ENCODE data around the gene GET4. TPM values are rescaled to one million over a fixed set of nuclear protein-coding genes. Genes with fewer than 3 reads are reported as not detected.

GET4 gene
- total RNA-seq, 1 donor from 2014 or later, result 17.2 TPM

GRCh38 chr7:886626-887487 is 10.5 kb downstream of the GET4 start:
- no peak for DNase-seq (ENCODE audit: low spot score)

GRCh38 chr7:887488-887820 is 11.1 kb downstream of the GET4 start:
- DNase-seq (ENCODE audit: low spot score), result no peak
- no peaks in the 10 kb centered on the region for H3K36me3 ChIP-seq
- no peak overlapping the region for H3K27ac Mint-ChIP-seq
- no peaks in the 10 kb centered on the region for H3F3A ChIP-seq (ENCODE audit: low read depth)
- no peak overlapping the region for H3K4me3 ChIP-seq
- no peaks in the 10 kb centered on the region for H3K9me3 ChIP-seq (ENCODE audit: low read depth)
- H3K4me1 ChIP-seq, result no peaks in the 10 kb centered on the region
- peaks cover 64% of the 10 kb centered on the region for H3K79me2 ChIP-seq (ENCODE audit: low read depth)
- peaks cover 2% of the 10 kb centered on the region for H3K4me1 Mint-ChIP-seq
- H3K4me3 Mint-ChIP-seq, result no peak overlapping the region
- no peak overlapping the region for H3K4me2 ChIP-seq
- no peaks in the 10 kb centered on the region for H3K27me3 ChIP-seq
- peaks cover 8% of the 10 kb centered on the region for H3K36me3 Mint-ChIP-seq
- peaks cover 71% of the 10 kb centered on the region for H4K20me1 ChIP-seq (ENCODE audit: low read depth)
- TF ChIP-seq CTCF (IDR thresholded peaks at IDR 0.05), result no peak
- TF ChIP-seq EZH2phosphoT487 (IDR thresholded peaks at IDR 0.05), result no peak
- TF ChIP-seq EZH2 (IDR thresholded peaks at IDR 0.05), result no peak
- no peak overlapping the region for H3K27ac ChIP-seq
- H2AFZ ChIP-seq (replicated peaks), result no peak overlapping the region
- H3K9me3 Mint-ChIP-seq, result no peaks in the 10 kb centered on the region
- H3K9ac ChIP-seq, result no peak overlapping the region
- no peaks in the 10 kb centered on the region for H3K27me3 Mint-ChIP-seq (ENCODE audit: insufficient read depth, low read depth)

More at GRCh38 chr7:886626-887487, 10.5 kb downstream of the GET4 start:
- Histone ChIP-seq H3K27me3 (no peaks in the 10 kb centered on the region), H3K4me1 (no peaks in the 10 kb centered on the region), H4K20me1 (ENCODE audit: low read depth) (peaks cover 77% of the 10 kb centered on the region), H3K9ac (no peak overlapping the region), H3K79me2 (ENCODE audit: low read depth) (peaks cover 70% of the 10 kb centered on the region), H3K9me3 (ENCODE audit: low read depth) (no peaks in the 10 kb centered on the region), H2AFZ (replicated peaks) (no peak overlapping the region), H3K36me3 (no peaks in the 10 kb centered on the region), H3K4me2 (no peak overlapping the region), H3K27ac (no peak overlapping the region), H3K4me3 (no peak overlapping the region), H3F3A (ENCODE audit: low read depth) (no peaks in the 10 kb centered on the region)
- Mint-ChIP-seq H3K36me3 (peaks cover 7% of the 10 kb centered on the region), H3K27me3 (ENCODE audit: insufficient read depth, low read depth) (no peaks in the 10 kb centered on the region), H3K27ac (no peak overlapping the region), H3K4me3 (no peak overlapping the region), H3K9me3 (no peaks in the 10 kb centered on the region), H3K4me1 (peaks cover 2% of the 10 kb centered on the region)
- TF ChIP-seq CTCF (IDR thresholded peaks at IDR 0.05), result no peak
- no peak for TF ChIP-seq EZH2phosphoT487 (IDR thresholded peaks at IDR 0.05)
- TF ChIP-seq EZH2 (IDR thresholded peaks at IDR 0.05), result no peak

- H3K36me3 Mint-ChIP-seq, result peaks cover 17% of the 10 kb centered on the region
- no peak for DNase-seq (ENCODE audit: low spot score)
- H3K27ac Mint-ChIP-seq, result peak overlapping the region; percentile 46
- no peak overlapping the region for H3K4me3 Mint-ChIP-seq
- Histone ChIP-seq H3K27ac (no peak overlapping the region), H3K9ac (no peak overlapping the region), H3K27me3 (no peaks in the 10 kb centered on the region), H4K20me1 (ENCODE audit: low read depth) (peaks cover 62% of the 10 kb centered on the region), H2AFZ (replicated peaks) (no peak overlapping the region), H3K9me3 (ENCODE audit: low read depth) (no peaks in the 10 kb centered on the region), H3K79me2 (ENCODE audit: low read depth) (peaks cover 55% of the 10 kb centered on the region), H3K36me3 (no peaks in the 10 kb centered on the region), H3K4me3 (no peak overlapping the region), H3K4me2 (no peak overlapping the region), H3K4me1 (no peaks in the 10 kb centered on the region), H3F3A (ENCODE audit: low read depth) (no peaks in the 10 kb centered on the region)
- H3K4me1 Mint-ChIP-seq, result no peaks in the 10 kb centered on the region
- peaks cover 6% of the 10 kb centered on the region for H3K27me3 Mint-ChIP-seq (ENCODE audit: insufficient read depth, low read depth)
- TF ChIP-seq CTCF (IDR thresholded peaks at IDR 0.05), result no peak
- TF ChIP-seq EZH2 (IDR thresholded peaks at IDR 0.05), result no peak
- TF ChIP-seq EZH2phosphoT487 (IDR thresholded peaks at IDR 0.05), result no peak
- no peaks in the 10 kb centered on the region for H3K9me3 Mint-ChIP-seq
These were observed 12.0 kb downstream of the GET4 start for GRCh38 chr7:888081-889024.
